GM18858 (cell line): Measurements from ENCODE around the gene PRCC.
A peak's percentile ranks its signal among the peaks of the same experiment; 100 is the strongest.
"Not testable (repeated sequence)": the region's sequence is repeated elsewhere in the genome, so short reads cannot be mapped to it uniquely, and the experiment has no call there.

Experiments
- ATAC-seq: cut with Tn5 transposase; IDR thresholded peaks from one replicate; pipeline ENCODE4 v1.9.1; 2021; ENCODE audit not compliant: unreplicated experiment

The PRCC gene

GRCh38 chr1:156744344-156744743 is 23.0 kb upstream of the PRCC start:
- no peak for ATAC-seq

GRCh38 chr1:156744786-156745419 is 22.4 kb upstream of the PRCC start:
- no peak for ATAC-seq

- no peak for ATAC-seq
These were observed 21.5 kb upstream of the PRCC start for GRCh38 chr1:156745881-156746280.

GRCh38 chr1:156746406-156746727 is 21.0 kb upstream of the PRCC start:
- no peak for ATAC-seq

GRCh38 chr1:156746728-156747631 is 20.4 kb upstream of the PRCC start:
- ATAC-seq, result no peak

- ATAC-seq, result no peak
These were observed 19.3 kb upstream of the PRCC start for GRCh38 chr1:156747742-156748669.

GRCh38 chr1:156748670-156749418 is 18.5 kb upstream of the PRCC start:
- no peak for ATAC-seq

- no peak for ATAC-seq
These were observed 17.8 kb upstream of the PRCC start for GRCh38 chr1:156749419-156750118.

GRCh38 chr1:156750191-156750672 is 17.1 kb upstream of the PRCC start:
- no peak for ATAC-seq

GRCh38 chr1:156750711-156751450 is 16.5 kb upstream of the PRCC start:
- peak; percentile 8 for ATAC-seq

GRCh38 chr1:156751451-156751756 is 15.9 kb upstream of the PRCC start, which contains the start of gene HDGF:
HDGF (minus strand) TSS chr1:156751675; CDS start chr1:156751429, 246 bp downstream.
- ATAC-seq, result no peak

- peak; percentile 51 for ATAC-seq
These were observed 15.4 kb upstream of the PRCC start for GRCh38 chr1:156751757-156752481.

GRCh38 chr1:156752843-156753482 is 14.4 kb upstream of the PRCC start:
- no peak for ATAC-seq

GRCh38 chr1:156754219-156754618 is 13.1 kb upstream of the PRCC start:
- no peak for ATAC-seq

- ATAC-seq, result no peak
These were observed 11.8 kb upstream of the PRCC start for GRCh38 chr1:156755527-156755950.

GRCh38 chr1:156756355-156756754 is 11.0 kb upstream of the PRCC start:
- no peak for ATAC-seq

GRCh38 chr1:156757572-156758253 is 9.6 kb upstream of the PRCC start:
- not testable (repeated sequence) for ATAC-seq
